IPS-15b (cell line): ENCODE measurements around the gene NDUFB11.
"Not testable (repeated sequence)": the region's sequence is repeated elsewhere in the genome, so short reads cannot be mapped to it uniquely, and the experiment has no call there.

Source experiments
- H3K27me3 ChIP-seq: one replicate; pipeline ENCODE4 v1.6.1; 2013; ENCODE audit warnings: low read length; ENCODE audit not compliant: control insufficient read depth, insufficient read depth
- H3K36me3 ChIP-seq: one replicate; pipeline ENCODE4 v1.6.1; 2013; ENCODE audit warnings: low read length; ENCODE audit not compliant: control insufficient read depth, insufficient read depth
- H3K4me1 ChIP-seq: one replicate; pipeline ENCODE4 v1.6.1; 2013; ENCODE audit warnings: mild to moderate bottlenecking, low read length; ENCODE audit not compliant: control insufficient read depth, insufficient read depth
- H3K4me3 ChIP-seq: one replicate; pipeline ENCODE4 v1.5.1; 2013; ENCODE audit warnings: low read depth, low read length
- H3K9ac ChIP-seq: one replicate; pipeline ENCODE4 v1.6.1; 2013; ENCODE audit warnings: low read depth, mild to moderate bottlenecking, low read length
- H3K9me3 ChIP-seq: one replicate; pipeline ENCODE4 v1.6.1; 2013; ENCODE audit warnings: mild to moderate bottlenecking, low read length; ENCODE audit not compliant: control insufficient read depth, insufficient read depth

NDUFB11 gene

DNA sequence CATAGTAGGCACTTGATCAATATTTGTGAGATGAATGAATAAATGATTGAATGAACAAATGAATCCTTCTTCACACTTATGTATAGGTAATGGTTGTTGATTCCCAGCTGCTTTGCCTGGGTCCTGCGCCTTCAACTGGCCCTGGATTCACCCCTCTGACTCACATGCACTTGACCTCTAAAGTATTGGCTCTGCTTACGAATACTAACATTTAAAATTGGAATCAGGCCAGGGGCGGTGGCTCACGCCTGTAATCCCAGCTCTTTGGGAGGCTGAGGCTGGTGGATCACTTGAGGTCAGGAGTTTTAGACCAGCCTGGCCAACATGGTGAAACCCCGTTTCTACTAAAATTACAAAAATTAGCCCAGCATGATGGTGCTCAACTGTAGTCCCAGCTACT is 8.9 kb downstream of the NDUFB11 start:
- H3K4me1 ChIP-seq, H3K36me3 ChIP-seq, H3K4me3 ChIP-seq, H3K9ac ChIP-seq, H3K27me3 ChIP-seq, H3K9me3 ChIP-seq: not testable (repeated sequence)

DNA sequence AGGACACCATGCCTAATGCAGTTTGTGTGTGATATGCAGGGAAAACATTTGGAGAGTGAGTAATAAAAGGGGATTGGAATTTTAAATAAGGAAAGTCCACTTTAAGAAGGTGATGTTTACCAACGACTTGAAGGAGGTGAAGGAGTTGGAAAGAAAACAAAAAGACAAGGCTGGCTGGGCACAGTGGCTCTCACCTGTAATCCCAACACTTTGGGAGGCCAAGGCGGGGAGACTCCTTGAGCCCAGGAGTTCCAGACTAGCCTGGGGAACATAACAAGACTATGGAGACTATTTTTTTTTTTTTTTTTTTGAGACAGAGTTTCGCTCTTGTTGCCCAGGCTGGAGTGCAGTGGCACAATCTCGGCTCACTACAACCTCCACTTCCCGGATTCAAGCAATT is 11.0 kb downstream of the NDUFB11 start:
- no peaks in the 10 kb centered on the region for H3K36me3 ChIP-seq
- no peak overlapping the region for H3K4me3 ChIP-seq
- H3K9ac ChIP-seq: no peak overlapping the region
- no peaks in the 10 kb centered on the region for H3K9me3 ChIP-seq
- H3K4me1 ChIP-seq: no peaks in the 10 kb centered on the region
- no peaks in the 10 kb centered on the region for H3K27me3 ChIP-seq

DNA sequence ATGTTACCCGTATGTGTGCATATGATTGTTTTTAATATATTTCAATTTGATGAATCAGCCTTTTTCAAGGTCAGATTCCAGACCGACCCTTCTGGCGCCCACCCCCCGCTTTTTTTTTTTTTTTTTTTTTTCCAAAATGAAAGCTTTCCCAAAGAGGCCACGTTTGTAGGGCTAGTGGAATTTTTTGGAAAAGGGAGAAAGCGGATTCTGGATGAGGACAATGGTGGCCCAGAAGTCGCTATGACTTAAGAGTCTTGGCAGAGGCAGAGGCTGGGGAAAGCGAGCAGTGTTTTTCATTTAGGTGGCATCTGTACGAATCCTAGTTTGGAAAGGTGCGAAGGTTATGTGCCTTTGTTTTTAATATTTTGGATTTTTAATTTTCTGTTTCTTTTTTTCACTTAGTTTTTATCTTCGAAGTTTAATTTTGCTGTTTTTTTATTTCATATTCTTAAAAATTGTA is 14.6 kb downstream of the NDUFB11 start:
- H3K4me3 ChIP-seq: peak overlapping the region; percentile 71

DNA sequence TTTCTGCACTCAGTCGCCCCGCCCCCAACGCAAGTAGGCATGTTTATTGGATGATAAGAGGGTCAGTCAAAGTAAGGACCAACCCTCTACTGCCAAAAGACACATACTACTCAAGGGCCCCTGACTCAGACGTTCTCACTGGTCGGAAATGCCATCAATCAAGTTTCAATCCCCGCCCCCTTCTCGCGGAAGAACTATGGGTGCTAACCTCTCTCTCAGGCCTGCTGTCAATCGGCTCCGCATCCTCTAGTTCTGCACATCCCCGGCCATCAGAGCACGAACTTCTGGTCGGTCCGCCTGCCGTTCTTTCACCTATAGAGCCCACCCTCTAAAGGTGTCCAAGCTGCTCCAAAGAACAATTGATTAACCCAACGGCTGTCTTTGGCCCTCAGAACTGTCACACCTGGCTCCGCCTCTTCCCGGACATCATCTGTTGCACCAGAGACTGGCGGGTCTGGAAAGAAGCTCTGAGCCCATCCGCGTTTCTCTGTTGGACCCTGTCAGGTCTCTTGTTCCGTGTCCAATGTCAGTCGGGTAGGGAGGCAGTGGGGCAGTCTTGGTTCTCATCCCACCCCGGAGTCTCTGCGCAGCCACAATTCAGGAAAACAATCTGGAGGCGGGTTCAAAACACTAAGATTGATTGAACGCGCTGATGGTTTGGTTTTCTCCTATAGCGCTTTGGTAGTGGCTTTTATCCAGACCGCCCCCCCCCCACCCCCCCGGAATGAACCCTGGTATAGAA is 15.2 kb downstream of the NDUFB11 start:
- H3K27me3 ChIP-seq: no peaks in the 10 kb centered on the region
- peak overlapping the region; percentile 71 for H3K4me3 ChIP-seq

More for the DNA sequence above, 14.6 kb downstream of the NDUFB11 start:
- no peaks in the 10 kb centered on the region for H3K9me3 ChIP-seq
- no peak overlapping the region for H3K9ac ChIP-seq
- no peaks in the 10 kb centered on the region for H3K4me1 ChIP-seq
- no peaks in the 10 kb centered on the region for H3K27me3 ChIP-seq
- no peaks in the 10 kb centered on the region for H3K36me3 ChIP-seq

DNA sequence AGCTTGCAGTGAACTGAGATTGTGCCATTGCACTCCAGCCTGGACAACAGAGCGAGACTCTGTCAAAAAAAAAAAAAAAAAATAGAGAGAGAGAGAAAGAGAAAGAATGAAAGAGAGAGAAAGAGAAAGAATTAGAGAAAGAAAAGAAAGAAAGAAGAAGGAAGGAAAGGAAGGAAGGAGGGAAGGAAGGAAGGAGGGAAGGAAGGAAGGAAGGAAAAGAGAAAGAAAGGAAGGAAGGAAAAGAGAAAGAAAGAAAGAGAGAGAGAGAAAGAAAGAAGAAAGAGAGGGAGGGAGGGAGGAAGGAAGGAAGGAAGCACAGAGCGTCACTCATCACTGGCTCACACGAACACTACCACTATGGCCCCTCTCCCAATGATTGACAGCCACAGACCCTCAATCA is 20.0 kb downstream of the NDUFB11 start:
- not testable (repeated sequence) for H3K36me3 ChIP-seq, H3K4me1 ChIP-seq, H3K9me3 ChIP-seq, H3K4me3 ChIP-seq, H3K27me3 ChIP-seq, H3K9ac ChIP-seq

More for the DNA sequence above, 15.2 kb downstream of the NDUFB11 start:
- H3K9me3 ChIP-seq: no peaks in the 10 kb centered on the region
- H3K4me1 ChIP-seq: no peaks in the 10 kb centered on the region
- no peaks in the 10 kb centered on the region for H3K36me3 ChIP-seq
- H3K9ac ChIP-seq: no peak overlapping the region

DNA sequence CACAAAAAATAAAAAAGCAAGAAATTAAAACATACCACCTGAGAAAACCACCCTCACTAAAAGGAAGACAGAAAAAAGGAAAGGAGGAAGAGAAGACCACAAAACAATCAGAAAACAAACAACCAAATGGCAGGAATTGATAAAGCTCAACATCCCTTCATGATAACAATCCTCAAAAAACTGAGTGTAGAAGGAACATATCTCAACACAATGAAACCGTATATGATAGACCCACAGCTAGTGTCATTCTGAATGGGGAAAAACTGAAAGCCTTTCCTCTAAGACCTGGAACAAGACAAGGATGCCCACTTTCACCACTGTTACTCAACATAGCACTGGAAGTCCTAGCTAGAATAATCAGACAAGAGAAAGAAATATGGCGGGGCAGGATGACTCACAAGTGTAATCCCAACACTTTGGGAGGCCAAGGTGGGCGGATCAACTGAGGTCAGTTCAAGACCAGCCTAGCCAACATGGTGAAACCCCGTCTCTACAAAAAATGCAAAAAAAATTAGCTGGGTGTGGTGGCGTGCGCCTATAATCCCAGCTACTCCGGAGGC is 27.9 kb downstream of the NDUFB11 start:
- H3K4me1 ChIP-seq, H3K9me3 ChIP-seq, H3K36me3 ChIP-seq, H3K4me3 ChIP-seq, H3K9ac ChIP-seq, H3K27me3 ChIP-seq: not testable (repeated sequence)

DNA sequence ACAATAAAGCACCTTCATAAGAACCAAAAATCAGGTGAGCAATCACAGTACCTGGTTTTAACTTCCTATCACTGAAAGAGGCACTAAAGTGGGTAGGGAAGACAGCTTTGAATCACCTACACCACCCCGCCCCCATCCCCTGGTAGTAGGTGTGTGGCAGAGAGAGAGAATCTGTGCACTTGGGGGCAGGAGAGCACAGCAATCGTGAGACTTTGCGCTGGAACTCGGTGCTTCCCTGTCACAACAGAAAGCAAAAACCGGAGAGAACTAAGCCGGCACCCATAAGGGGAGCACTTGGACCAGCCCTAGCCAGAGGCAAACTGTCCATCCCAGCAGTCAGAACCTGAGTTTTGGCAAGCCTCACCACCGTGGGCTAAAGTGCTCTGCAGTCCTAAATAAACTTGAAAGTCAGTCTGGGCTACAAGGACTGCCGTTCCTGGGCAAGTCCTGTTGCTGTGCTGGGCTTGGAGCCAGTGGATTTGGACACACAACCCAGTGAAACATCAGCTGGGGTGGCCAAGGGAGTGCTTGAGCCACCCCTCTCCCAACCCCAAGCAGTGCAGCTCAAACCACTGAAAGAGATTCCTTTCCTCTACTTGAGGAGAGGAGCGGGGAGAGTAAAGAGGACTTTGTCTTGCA is 32.1 kb downstream of the NDUFB11 start:
- Histone ChIP-seq H3K9ac (no peak overlapping the region), H3K36me3 (no peaks in the 10 kb centered on the region), H3K27me3 (no peaks in the 10 kb centered on the region), H3K4me1 (peaks cover 2% of the 10 kb centered on the region), H3K9me3 (no peaks in the 10 kb centered on the region), H3K4me3 (no peak overlapping the region)

DNA sequence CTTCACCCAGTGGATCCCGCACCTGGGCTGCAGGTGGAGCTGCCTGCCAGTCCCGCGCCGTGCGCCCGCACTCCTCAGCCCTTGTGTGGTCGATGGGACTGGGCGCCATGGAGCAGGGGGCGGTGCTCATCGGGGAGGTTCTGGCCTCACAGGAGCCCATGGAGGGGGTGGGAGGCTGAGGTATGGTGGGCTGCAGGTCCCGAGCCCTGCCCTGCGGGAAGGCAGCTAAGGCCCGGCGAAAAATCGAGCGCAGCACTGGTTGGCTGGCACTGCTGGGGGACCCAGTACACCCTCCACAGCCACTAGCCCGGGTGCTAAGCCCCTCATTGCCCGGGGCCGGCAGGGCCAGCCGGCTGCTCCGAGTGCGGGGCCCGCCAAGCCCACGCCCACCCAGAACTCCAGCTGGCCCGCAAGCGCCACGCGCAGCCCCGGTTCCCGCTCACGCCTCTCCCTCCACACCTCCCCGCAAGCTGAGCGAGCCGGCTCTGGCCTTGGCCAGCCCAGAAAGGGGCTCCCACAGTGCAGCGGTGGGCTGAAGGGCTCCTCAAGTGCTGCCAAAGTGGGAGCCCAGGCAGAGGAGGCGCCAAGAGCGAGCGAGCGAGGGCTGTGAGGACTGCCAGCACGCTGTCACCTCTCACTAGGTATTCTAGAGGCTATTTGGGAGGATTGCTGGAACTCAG is 33.4 kb downstream of the NDUFB11 start:
- H3K9ac ChIP-seq, H3K4me3 ChIP-seq, H3K4me1 ChIP-seq, H3K9me3 ChIP-seq, H3K36me3 ChIP-seq, H3K27me3 ChIP-seq: not testable (repeated sequence)

DNA sequence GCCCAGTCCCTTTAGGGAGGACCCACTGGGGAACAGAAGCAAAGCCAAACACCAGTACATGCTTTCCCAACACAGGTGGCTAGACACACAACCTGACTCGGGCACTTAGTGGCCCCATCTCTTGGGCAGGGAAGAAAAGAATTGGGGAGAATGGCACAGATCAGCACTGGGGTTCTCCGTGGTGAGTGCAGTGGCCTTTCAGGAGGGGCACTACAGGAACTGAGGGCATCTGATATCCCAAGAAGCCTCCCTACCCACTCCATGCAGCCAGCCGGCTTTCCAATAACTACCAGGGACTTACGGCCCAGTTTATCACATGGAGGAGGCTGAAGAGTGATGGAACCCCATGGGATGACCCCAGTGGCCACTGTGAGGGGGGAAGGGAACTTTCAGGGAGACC is 43.3 kb downstream of the NDUFB11 start:
- no peak overlapping the region for H3K9ac ChIP-seq
- H3K27me3 ChIP-seq: no peaks in the 10 kb centered on the region
- H3K36me3 ChIP-seq: no peaks in the 10 kb centered on the region
- peaks cover 3% of the 10 kb centered on the region for H3K4me1 ChIP-seq
- no peak overlapping the region for H3K4me3 ChIP-seq
- no peaks in the 10 kb centered on the region for H3K9me3 ChIP-seq

DNA sequence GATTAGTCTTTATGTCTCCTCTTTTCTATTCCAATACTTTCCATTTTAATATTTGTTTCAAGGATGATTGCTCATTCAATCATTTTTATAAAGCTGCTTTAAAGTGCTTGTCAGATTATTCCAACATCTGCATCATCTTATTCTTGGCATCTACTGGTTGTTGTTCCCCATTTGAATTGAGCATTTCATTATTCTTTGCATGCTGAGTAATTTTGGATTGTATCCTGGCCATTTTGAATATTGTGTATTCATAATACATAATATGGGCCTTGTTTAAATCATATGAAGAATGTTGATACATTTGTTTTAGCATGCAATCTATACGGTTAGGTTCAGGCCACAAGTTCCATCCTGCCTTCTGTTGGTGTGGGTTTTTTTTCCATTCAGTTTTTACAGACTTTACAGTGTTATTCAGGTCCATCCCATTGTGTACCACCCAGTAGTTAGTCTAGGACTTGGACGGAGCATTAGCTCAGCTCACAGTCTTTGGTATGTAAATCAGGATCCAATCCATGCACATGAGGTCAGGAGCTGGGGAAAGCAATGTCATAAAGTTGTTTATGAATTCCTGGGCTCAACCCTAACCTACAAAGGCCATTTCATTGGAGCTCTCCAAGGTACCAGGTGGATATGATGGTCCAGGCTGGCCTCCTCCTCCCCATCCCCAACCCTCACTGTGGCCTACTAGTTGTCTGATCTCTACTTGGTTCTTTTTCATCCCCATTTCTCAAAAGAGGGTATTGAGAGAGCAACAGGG is 46.0 kb downstream of the NDUFB11 start:
- Histone ChIP-seq H3K36me3 (no peaks in the 10 kb centered on the region), H3K4me1 (peaks cover 3% of the 10 kb centered on the region), H3K9me3 (no peaks in the 10 kb centered on the region), H3K9ac (no peak overlapping the region), H3K4me3 (no peak overlapping the region), H3K27me3 (no peaks in the 10 kb centered on the region)

DNA sequence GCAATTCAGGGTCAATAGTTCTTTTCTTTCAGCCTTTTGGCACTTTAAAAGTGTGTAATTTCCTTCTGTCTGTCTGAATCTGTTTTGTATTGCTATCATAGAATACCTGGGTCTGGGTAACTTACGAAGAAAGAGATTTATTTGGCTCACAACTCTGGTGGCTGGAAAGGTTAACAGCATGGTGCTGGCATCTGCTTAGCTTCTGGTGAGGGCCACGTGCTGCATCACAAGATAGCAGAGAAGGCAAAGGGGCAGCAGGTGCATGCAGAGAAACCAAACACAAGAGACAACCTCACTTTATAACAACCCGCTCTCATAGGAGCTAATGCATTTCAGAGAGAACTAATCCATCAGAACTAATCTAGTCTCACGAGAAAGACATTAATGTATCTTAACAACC is 47.5 kb downstream of the NDUFB11 start:
- Histone ChIP-seq H3K9ac (no peak overlapping the region), H3K9me3 (no peaks in the 10 kb centered on the region), H3K27me3 (no peaks in the 10 kb centered on the region), H3K4me1 (peaks cover 3% of the 10 kb centered on the region), H3K36me3 (no peaks in the 10 kb centered on the region), H3K4me3 (no peak overlapping the region)
